ENCODE data around the gene PLXNA4. TPM values are rescaled to one million over a fixed set of nuclear protein-coding genes. Genes with fewer than 3 reads are reported as not detected.

Gene PLXNA4
- polyA plus RNA-seq, 1 donor (not counting 4 experiments of a cell fraction or from before 2014, with no cell fraction given), result 0.01 TPM

- TF ChIP-seq CTCF (optimal IDR thresholded peaks at IDR 0.05 in 1 of 3, IDR thresholded peaks at IDR 0.05 in 1 of 3, conservative IDR thresholded peaks at IDR 0.05 in 1 of 3; ENCODE audit: extremely low read depth in 1 of 3, insufficient read depth in 2 of 3, low read length in 3 of 3), result no peak
- no peak for TF ChIP-seq EZH2 (IDR thresholded peaks at IDR 0.05; ENCODE audit: low read length)
- H3K27me3 ChIP-seq (ENCODE audit: control insufficient read depth, extremely low read depth, insufficient read depth, low read length), result peaks cover 5% of the 10 kb centered on the region
- no peak for FAIRE-seq
- DNase-seq (ENCODE audit: low read depth, low spot score), result no peak
- peaks cover 4% of the 10 kb centered on the region for H3K4me1 ChIP-seq (ENCODE audit: control insufficient read depth, extremely low read depth, insufficient read depth, low read length)
- dilution Hi-C loops (cut with MboI; ENCODE audit: extremely low pct_ligation_motif_present, low sequenced_read_pairs), result no loop called here
- no peak overlapping the region for H3K4me2 ChIP-seq (ENCODE audit: control insufficient read depth, extremely low read depth, insufficient read depth, low read depth, low read length)
- no peaks in the 10 kb centered on the region for H3K9me1 ChIP-seq (ENCODE audit: control insufficient read depth, extremely low read depth, insufficient read depth, low read length)
- peaks cover 5% of the 10 kb centered on the region for H3K9me3 ChIP-seq (ENCODE audit: control insufficient read depth, low read depth, low read length)
- no peak overlapping the region for H2AFZ ChIP-seq (ENCODE audit: control insufficient read depth, low read length)
- H4K20me1 ChIP-seq (ENCODE audit: control insufficient read depth, extremely low read depth, insufficient read depth, low read length), result no peaks in the 10 kb centered on the region
- H3K4me3 ChIP-seq (ENCODE audit: control insufficient read depth in 2 of 3, extremely low read depth in 1 of 3, insufficient read depth in 2 of 3, low read depth in 1 of 3, low read length in 3 of 3), result no peak overlapping the region
- no peaks in the 10 kb centered on the region for H3K36me3 ChIP-seq (ENCODE audit: control insufficient read depth in 2 of 2, extremely low read depth in 1 of 2, insufficient read depth in 2 of 2, low read length in 2 of 2)
- no peak overlapping the region for H3K9ac ChIP-seq (ENCODE audit: control insufficient read depth, extremely low read depth, insufficient read depth, low read length)
- H3K27ac ChIP-seq (ENCODE audit: control insufficient read depth, insufficient read depth, low read length), result no peak overlapping the region
- H3K79me2 ChIP-seq (ENCODE audit: control insufficient read depth, insufficient read depth, low read length), result no peaks in the 10 kb centered on the region
Observed at GRCh38 chr7:132546366-132547127, 29.7 kb downstream of the PLXNA4 start.

- dilution Hi-C loops (cut with MboI; ENCODE audit: extremely low pct_ligation_motif_present, low sequenced_read_pairs), result no loop called here
- no peak overlapping the region for H3K9ac ChIP-seq (ENCODE audit: control insufficient read depth, extremely low read depth, insufficient read depth, low read length)
- H3K4me2 ChIP-seq (ENCODE audit: control insufficient read depth, extremely low read depth, insufficient read depth, low read depth, low read length), result no peak overlapping the region
- H3K4me3 ChIP-seq (ENCODE audit: control insufficient read depth in 2 of 3, extremely low read depth in 1 of 3, insufficient read depth in 2 of 3, low read depth in 1 of 3, low read length in 3 of 3), result no peak overlapping the region
- H2AFZ ChIP-seq (ENCODE audit: control insufficient read depth, low read length), result no peak overlapping the region
- peaks cover 4% of the 10 kb centered on the region for H3K4me1 ChIP-seq (ENCODE audit: control insufficient read depth, extremely low read depth, insufficient read depth, low read length)
- H3K27me3 ChIP-seq (ENCODE audit: control insufficient read depth, extremely low read depth, insufficient read depth, low read length), result no peaks in the 10 kb centered on the region
- DNase-seq (ENCODE audit: low read depth, low spot score) (no peak), FAIRE-seq (peak; percentile 23)
- H3K9me1 ChIP-seq (ENCODE audit: control insufficient read depth, extremely low read depth, insufficient read depth, low read length), result no peaks in the 10 kb centered on the region
- no peaks in the 10 kb centered on the region for H3K79me2 ChIP-seq (ENCODE audit: control insufficient read depth, insufficient read depth, low read length)
- TF ChIP-seq EZH2 (IDR thresholded peaks at IDR 0.05; ENCODE audit: low read length) (no peak), CTCF (optimal IDR thresholded peaks at IDR 0.05 in 1 of 3, IDR thresholded peaks at IDR 0.05 in 1 of 3, conservative IDR thresholded peaks at IDR 0.05 in 1 of 3; ENCODE audit: extremely low read depth in 1 of 3, insufficient read depth in 2 of 3, low read length in 3 of 3) (no peak)
- no peaks in the 10 kb centered on the region for H4K20me1 ChIP-seq (ENCODE audit: control insufficient read depth, extremely low read depth, insufficient read depth, low read length)
- H3K27ac ChIP-seq (ENCODE audit: control insufficient read depth, insufficient read depth, low read length), result no peak overlapping the region
- H3K9me3 ChIP-seq (ENCODE audit: control insufficient read depth, low read depth, low read length), result no peaks in the 10 kb centered on the region
- H3K36me3 ChIP-seq (ENCODE audit: control insufficient read depth in 2 of 2, extremely low read depth in 1 of 2, insufficient read depth in 2 of 2, low read length in 2 of 2), result no peaks in the 10 kb centered on the region
Observed at GRCh38 chr7:132545756-132546155, 30.5 kb downstream of the PLXNA4 start.

All from keratinocyte (primary cell).